ENCODE measurements around the gene PSME1. TPM values are rescaled to one million over a fixed set of nuclear protein-coding genes. Genes with fewer than 3 reads are reported as not detected.

The PSME1 gene
- total and polyA plus RNA-seq, 2 of the 13 experiments (the other 11 are each of a cell fraction or from before 2014, with no cell fraction given): 159 to 608 TPM

- TF ChIP-seq ZNF318 (CRISPR knock-in tag; IDR thresholded peaks at IDR 0.05): 0 out of 2 replicates have a peak, but pooled peaks have one; percentile 44
- no peak for TF ChIP-seq SCMH1 (CRISPR knock-in tag; IDR thresholded peaks at IDR 0.05; ENCODE audit: borderline replicate concordance)
- peak; percentile 99 for TF ChIP-seq BRD4 (CRISPR knock-in tag; IDR thresholded peaks at IDR 0.05)
- TF ChIP-seq FOXA3 (CRISPR knock-in tag; IDR thresholded peaks at IDR 0.05): peak; percentile 76
- TF ChIP-seq SRSF9 (IDR thresholded peaks at IDR 0.05; ENCODE audit: borderline replicate concordance, insufficient read depth, low read depth, low read length, poor library complexity, severe bottlenecking): no peak
- TF ChIP-seq IRF2 (CRISPR knock-in tag; IDR thresholded peaks at IDR 0.05): peak; percentile 95
- peak; percentile 62 for TF ChIP-seq FOXK2 (IDR thresholded peaks at IDR 0.05)
- TF ChIP-seq KMT2B (CRISPR knock-in tag; IDR thresholded peaks at IDR 0.05): peak; percentile 84
- TF ChIP-seq NFYC (CRISPR knock-in tag; IDR thresholded peaks at IDR 0.05): peak; percentile 79
- no peak for TF ChIP-seq ZNF382 (CRISPR knock-in tag; IDR thresholded peaks at IDR 0.05; ENCODE audit: borderline replicate concordance)
- TF ChIP-seq SP140L (CRISPR knock-in tag; IDR thresholded peaks at IDR 0.05; ENCODE audit: borderline replicate concordance): peak; percentile 94; the same call in 1 of the 2 replicates
- no peak for TF ChIP-seq ZNF749 (CRISPR knock-in tag; IDR thresholded peaks at IDR 0.05; ENCODE audit: borderline replicate concordance)
- TF ChIP-seq TEAD3 (CRISPR knock-in tag; optimal IDR thresholded peaks at IDR 0.05; ENCODE audit: borderline replicate concordance): peak; percentile 82
- peak; percentile 52 for TF ChIP-seq GMEB1 (CRISPR knock-in tag; IDR thresholded peaks at IDR 0.05; ENCODE audit: borderline replicate concordance)
- peak; percentile 96 for TF ChIP-seq SMAD1 (CRISPR knock-in tag; IDR thresholded peaks at IDR 0.05; ENCODE audit: borderline replicate concordance, low read depth)
- TF ChIP-seq SMYD3 (CRISPR knock-in tag; IDR thresholded peaks at IDR 0.05): peak; percentile 95
- peak; percentile 92 for TF ChIP-seq ZSCAN25 (CRISPR knock-in tag; IDR thresholded peaks at IDR 0.05)
- peak; percentile 82 for TF ChIP-seq ZNF136 (CRISPR knock-in tag; IDR thresholded peaks at IDR 0.05; ENCODE audit: low read depth)
Measured at GRCh38 chr14:24093901-24094840, 41.8 kb upstream of the PSME1 start, which contains the start of gene PCK2 (continued).

All from HepG2 (cell line).